Karpas-422 (cell line): Measurements from ENCODE around the gene ZFYVE28. TPM values are rescaled to one million over a fixed set of nuclear protein-coding genes. Genes with fewer than 3 reads are reported as not detected.

Experiments
- DNase-seq: peaks from one replicate; pipeline ENCODE4 v3.0.0-alpha.2; 2015
- H2AFZ ChIP-seq: fragments of 200-600 bp; sonication (generic); 2 replicates; pipeline ENCODE4 v1.6.1; 2014; ENCODE audit warnings: antibody characterized with exemption, low read length, mixed read lengths
- H3K27ac ChIP-seq: fragments of 200-600 bp; sonication (generic); 2 replicates; pipeline ENCODE4 v1.5.1; 2014; ENCODE audit warnings: mild to moderate bottlenecking, low read length, moderate library complexity
- H3K27me3 ChIP-seq: fragments of 200-600 bp; sonication (generic); 2 replicates; pipeline ENCODE4 v1.6.1; 2014; ENCODE audit warnings: low read length, mixed read lengths
- H3K36me3 ChIP-seq: fragments of 200-600 bp; sonication (generic); 2 replicates; pipeline ENCODE4 v1.6.1; 2014; ENCODE audit warnings: low read length, mixed read lengths; ENCODE audit not compliant: insufficient read depth
- H3K4me1 ChIP-seq: fragments of 200-600 bp; sonication (generic); 2 replicates; pipeline ENCODE4 v1.6.1; 2014; ENCODE audit warnings: mild to moderate bottlenecking, low read length, mixed read lengths
- H3K4me2 ChIP-seq: fragments of 200-600 bp; sonication (generic); 2 replicates; pipeline ENCODE4 v1.6.1; 2014; ENCODE audit warnings: low read length, low read depth, mild to moderate bottlenecking; ENCODE audit not compliant: poor library complexity, severe bottlenecking
- H3K4me3 ChIP-seq: fragments of 200-600 bp; sonication (generic); 2 replicates; pipeline ENCODE4 v1.5.1; 2014; ENCODE audit warnings: mild to moderate bottlenecking, antibody characterized with exemption, low read length, mixed read lengths
- H3K79me2 ChIP-seq: fragments of 200-600 bp; sonication (generic); 2 replicates; pipeline ENCODE4 v1.6.1; 2014; ENCODE audit warnings: mild to moderate bottlenecking, low read length, mixed read lengths
- H3K9ac ChIP-seq: fragments of 200-600 bp; sonication (generic); 2 replicates; pipeline ENCODE4 v1.6.0; 2014; ENCODE audit warnings: low read length
- H3K9me2 ChIP-seq: fragments of 200-600 bp; sonication (generic), shearing (Covaris generic); replicated peaks from 2 replicates; pipeline ENCODE4 v1.6.0; 2014; ENCODE audit warnings: mild to moderate bottlenecking, low read length, moderate library complexity; ENCODE audit not compliant: insufficient read depth
- H3K9me3 ChIP-seq: fragments of 300-700, 200-600 bp; sonication (generic); 2 replicates; pipeline ENCODE4 v1.6.1; 2014; ENCODE audit warnings: low read length, mixed read lengths
- H4K20me1 ChIP-seq: fragments of 200-600 bp; sonication (generic); 2 replicates; pipeline ENCODE4 v1.6.1; 2014; ENCODE audit warnings: mild to moderate bottlenecking, antibody characterized with exemption, low read length, low read depth; ENCODE audit not compliant: insufficient read depth
- total RNA-seq: library from RNA; depleted of rRNA; stranded (reverse); fragments of >200 nt; shearing (Covaris generic); gene quantifications from 2 replicates; pipeline ENCODE4 v1.2.3, GENCODE V29; 2014; ENCODE audit warnings: low replicate concordance

ZFYVE28 gene
- total RNA-seq, 1 experiment from 2014 or later = 2.0 TPM

DNA sequence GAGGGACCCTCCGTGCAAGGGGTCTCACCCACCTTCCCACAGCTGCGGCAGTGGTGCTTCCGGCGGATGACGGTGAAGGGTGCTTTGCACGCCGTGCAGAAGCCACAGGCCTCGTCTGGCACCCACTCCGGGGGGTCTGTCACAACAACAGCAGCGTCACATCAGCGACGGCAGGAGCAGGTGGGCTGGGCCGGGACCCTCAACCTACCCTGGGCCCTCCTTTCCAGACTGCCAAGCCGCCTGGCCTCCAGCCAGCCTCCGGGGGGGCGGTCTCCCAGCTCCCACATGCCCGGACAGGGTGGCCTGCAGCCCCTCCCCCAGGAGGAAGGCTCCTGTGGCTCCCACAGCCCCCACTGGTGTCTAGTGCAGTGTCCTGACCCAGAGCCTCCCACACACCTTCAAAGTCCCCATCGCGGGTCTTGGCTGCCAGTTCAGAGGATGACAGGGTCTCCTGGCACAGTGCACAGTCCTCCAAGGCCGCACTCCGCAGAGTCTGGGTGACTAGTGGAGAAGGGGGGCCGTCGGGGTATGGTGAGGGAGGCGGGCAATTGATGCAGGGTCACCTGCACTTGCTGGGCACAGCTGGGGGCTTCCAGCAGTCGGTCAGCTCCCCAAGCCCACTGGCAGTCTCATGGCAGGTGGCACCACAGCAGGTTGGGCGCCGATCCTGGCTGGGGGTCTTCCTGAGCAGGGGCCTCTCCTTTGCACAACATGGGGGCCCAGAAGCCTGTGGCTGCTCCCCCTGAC is 147.0 kb downstream of the ZFYVE28 start:
- H3K4me2 ChIP-seq = no peak overlapping the region
- no peak for DNase-seq

DNA sequence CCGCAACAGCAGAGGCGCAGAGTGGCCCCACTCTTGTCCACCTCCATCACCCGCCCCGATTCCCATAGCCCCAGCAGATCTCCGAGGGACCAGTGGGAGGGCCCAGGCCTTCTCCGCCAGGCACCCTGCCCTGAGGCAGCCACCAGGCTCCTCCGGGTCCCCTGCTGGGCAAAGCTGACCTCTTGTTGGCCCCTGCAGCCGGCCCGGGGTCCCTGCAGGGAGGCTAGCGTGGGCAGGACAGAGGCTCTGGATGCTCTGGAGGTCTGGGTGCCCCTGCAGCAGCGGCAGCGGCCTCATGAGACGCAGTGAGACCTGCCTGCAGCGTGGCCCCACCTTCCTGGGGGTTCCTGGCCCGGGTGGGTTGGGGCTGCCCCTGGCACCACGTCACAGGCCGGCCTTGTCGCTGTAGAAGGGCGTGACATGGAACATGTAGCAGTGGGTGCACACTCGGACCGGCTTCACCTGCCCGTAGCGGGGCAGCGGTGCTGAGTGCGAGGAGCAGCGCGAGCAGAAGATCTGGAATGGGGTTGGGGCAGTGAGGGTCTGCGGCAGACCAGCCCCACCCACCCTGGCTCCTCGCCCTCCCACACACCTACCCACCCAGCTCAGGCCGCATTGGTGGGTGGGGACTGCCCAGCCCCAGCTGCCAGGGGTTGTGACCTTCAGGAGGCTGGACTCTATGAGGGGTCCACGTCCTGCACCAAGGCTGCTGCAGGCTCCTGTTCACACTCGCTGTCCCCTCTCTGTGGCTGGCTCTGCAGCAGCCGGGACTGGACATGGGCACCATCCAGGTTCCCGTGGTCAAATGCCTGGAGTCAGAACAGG is 147.9 kb downstream of the ZFYVE28 start:
- no peaks in the 10 kb centered on the region for H3K9me3 ChIP-seq
- no peaks in the 10 kb centered on the region for H3K4me1 ChIP-seq
- no peak overlapping the region for H2AFZ ChIP-seq
- H3K27me3 ChIP-seq = no peaks in the 10 kb centered on the region
- H4K20me1 ChIP-seq = no peaks in the 10 kb centered on the region
- no peaks in the 10 kb centered on the region for H3K9me2 ChIP-seq
- H3K4me3 ChIP-seq = no peak overlapping the region
- no peaks in the 10 kb centered on the region for H3K79me2 ChIP-seq
- no peak for DNase-seq
- no peak overlapping the region for H3K4me2 ChIP-seq
- H3K36me3 ChIP-seq = no peaks in the 10 kb centered on the region
- H3K9ac ChIP-seq = no peak overlapping the region
- no peak overlapping the region for H3K27ac ChIP-seq

More for the DNA sequence above, 147.0 kb downstream of the ZFYVE28 start:
- Histone ChIP-seq H3K79me2 (no peaks in the 10 kb centered on the region), H3K36me3 (no peaks in the 10 kb centered on the region), H3K4me3 (no peak overlapping the region), H3K9ac (no peak overlapping the region), H3K9me3 (no peaks in the 10 kb centered on the region), H3K4me1 (no peaks in the 10 kb centered on the region), H4K20me1 (no peaks in the 10 kb centered on the region), H3K27ac (no peak overlapping the region), H3K9me2 (no peaks in the 10 kb centered on the region), H2AFZ (no peak overlapping the region), H3K27me3 (no peaks in the 10 kb centered on the region)

DNA sequence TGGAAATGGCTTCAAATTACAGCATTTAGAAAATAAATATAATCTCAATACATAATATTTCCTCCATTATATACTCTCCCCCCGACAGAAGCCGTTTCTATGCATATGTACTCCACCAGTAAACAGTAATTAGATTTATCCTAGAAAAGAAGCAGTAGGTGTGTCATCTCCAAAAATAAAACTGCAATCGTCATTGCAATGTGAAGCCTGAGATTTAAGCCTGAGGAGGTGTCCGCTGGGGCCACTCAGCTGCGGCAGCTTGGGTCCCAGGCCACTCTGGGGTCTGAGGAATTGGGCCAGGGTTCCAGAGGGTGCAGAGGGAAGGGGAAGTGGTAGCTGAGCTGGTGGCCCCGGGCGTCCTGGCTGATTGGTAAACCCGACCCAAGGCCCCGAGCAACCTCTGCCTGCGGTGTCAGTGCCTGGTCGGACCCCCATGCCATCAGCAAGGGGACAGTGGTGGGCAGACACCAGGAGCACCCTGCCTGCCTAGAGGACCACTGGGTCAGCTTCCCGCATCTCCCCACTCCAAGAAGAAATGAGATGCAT is 148.8 kb downstream of the ZFYVE28 start:
- Histone ChIP-seq H3K9ac (no peak overlapping the region), H3K4me3 (no peak overlapping the region)

DNA sequence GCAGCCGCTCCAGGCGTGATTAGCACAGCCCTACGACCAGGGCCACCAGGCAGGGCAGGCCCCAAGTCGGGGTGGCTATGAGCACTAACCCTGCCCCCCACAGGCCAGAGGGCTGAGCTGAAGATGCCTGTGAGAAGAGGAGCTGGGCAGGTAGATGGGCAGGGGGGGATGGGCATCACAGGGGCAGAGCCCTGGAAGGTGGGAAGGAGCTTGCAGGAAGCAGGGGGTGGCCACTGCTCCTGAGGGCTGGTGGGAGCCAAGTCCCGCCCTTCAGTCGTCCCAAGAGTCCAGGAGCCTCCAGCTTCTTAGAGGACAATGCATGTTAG is 149.3 kb downstream of the ZFYVE28 start:
- Histone ChIP-seq H3K9ac (no peak overlapping the region), H3K9me3 (no peaks in the 10 kb centered on the region), H3K4me1 (peaks cover 5% of the 10 kb centered on the region), H3K27ac (no peak overlapping the region), H2AFZ (no peak overlapping the region), H3K27me3 (no peaks in the 10 kb centered on the region), H3K36me3 (no peaks in the 10 kb centered on the region), H3K9me2 (no peaks in the 10 kb centered on the region), H3K4me2 (no peak overlapping the region), H4K20me1 (no peaks in the 10 kb centered on the region), H3K79me2 (no peaks in the 10 kb centered on the region), H3K4me3 (no peak overlapping the region)
- no peak for DNase-seq

More for the DNA sequence above, 148.8 kb downstream of the ZFYVE28 start:
- H3K9me2 ChIP-seq = no peaks in the 10 kb centered on the region
- no peak overlapping the region for H3K4me2 ChIP-seq
- DNase-seq = no peak
- H3K27ac ChIP-seq = no peak overlapping the region
- H4K20me1 ChIP-seq = no peaks in the 10 kb centered on the region
- no peaks in the 10 kb centered on the region for H3K9me3 ChIP-seq
- H3K27me3 ChIP-seq = no peaks in the 10 kb centered on the region
- no peaks in the 10 kb centered on the region for H3K79me2 ChIP-seq
- no peaks in the 10 kb centered on the region for H3K36me3 ChIP-seq
- no peaks in the 10 kb centered on the region; the same call in 1 of the 2 replicates for H3K4me1 ChIP-seq
- H2AFZ ChIP-seq = no peak overlapping the region

DNA sequence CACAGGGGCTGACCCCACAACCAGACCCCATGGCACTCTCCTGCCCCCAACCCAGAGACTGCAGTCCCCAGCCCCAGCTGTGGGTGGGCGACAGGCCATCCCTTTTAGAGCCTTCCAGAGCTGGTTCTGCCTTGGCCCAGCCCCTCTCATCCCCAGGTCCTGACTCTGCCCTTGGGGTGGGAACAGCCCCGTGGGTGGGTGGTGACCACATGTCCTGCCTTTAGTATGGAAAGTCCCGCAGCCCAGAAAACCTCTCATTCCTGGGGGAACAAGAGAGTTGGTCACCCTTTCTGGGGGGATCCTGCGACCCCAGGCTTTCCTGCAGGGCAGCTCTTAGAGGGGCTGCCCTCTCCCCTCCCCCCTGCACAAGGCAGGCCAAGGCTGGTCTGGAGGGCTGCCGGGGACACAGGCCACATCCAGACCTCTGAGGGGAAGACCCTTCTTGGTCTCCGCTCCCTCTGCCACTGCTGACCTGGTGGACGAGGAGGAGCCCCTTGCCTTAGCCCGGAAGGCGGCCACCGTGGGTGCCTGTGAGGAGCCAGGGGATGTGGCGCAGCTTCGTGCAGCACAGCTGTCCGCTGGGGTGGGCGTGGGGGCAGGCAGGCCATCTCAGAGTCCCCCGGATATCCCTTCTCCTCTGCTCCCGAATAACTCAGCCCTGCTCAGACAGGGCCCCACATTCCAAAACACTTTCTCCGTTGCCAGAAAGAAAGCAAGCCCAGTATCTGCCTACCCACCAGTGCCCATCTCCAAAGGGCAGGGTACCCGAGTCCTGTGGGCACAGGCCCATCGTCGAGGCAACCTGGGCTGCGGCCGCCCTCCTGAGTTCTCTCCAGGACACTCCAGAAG is 149.9 kb downstream of the ZFYVE28 start:
- Histone ChIP-seq H3K36me3 (no peaks in the 10 kb centered on the region), H3K4me2 (no peak overlapping the region), H4K20me1 (no peaks in the 10 kb centered on the region), H2AFZ (no peak overlapping the region), H3K27me3 (no peaks in the 10 kb centered on the region), H3K9me3 (no peaks in the 10 kb centered on the region), H3K4me1 (peaks cover 11% of the 10 kb centered on the region), H3K9me2 (no peaks in the 10 kb centered on the region), H3K4me3 (no peak overlapping the region), H3K27ac (no peak overlapping the region), H3K79me2 (no peaks in the 10 kb centered on the region), H3K9ac (no peak overlapping the region)
- no peak for DNase-seq

DNA sequence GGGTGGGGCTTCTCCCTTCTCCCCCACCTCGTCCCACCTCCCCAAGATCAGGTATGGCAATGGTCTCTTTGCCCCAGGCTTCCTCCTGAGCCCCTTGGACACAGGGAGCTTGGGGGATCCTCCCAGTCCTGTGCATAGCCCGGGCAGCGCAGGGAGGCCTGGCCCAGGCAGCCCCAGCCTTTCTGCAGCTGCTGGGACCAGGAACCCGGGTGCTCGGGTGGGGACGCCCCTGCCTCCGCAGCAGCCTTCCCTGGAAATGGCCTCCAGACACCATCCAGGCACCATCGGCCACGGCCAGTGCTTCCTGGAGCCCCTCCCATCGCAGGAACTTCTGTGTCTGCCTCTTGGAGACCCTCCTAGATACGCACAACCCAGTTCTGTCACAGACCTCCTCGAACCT is 150.6 kb downstream of the ZFYVE28 start:
- Histone ChIP-seq H4K20me1 (no peaks in the 10 kb centered on the region), H3K9me3 (no peaks in the 10 kb centered on the region), H3K4me1 (peaks cover 18% of the 10 kb centered on the region), H3K36me3 (no peaks in the 10 kb centered on the region), H2AFZ (no peak overlapping the region), H3K9me2 (no peaks in the 10 kb centered on the region), H3K4me3 (no peak overlapping the region), H3K9ac (no peak overlapping the region), H3K4me2 (no peak overlapping the region), H3K27me3 (no peaks in the 10 kb centered on the region), H3K27ac (no peak overlapping the region), H3K79me2 (no peaks in the 10 kb centered on the region)
- DNase-seq = no peak

DNA sequence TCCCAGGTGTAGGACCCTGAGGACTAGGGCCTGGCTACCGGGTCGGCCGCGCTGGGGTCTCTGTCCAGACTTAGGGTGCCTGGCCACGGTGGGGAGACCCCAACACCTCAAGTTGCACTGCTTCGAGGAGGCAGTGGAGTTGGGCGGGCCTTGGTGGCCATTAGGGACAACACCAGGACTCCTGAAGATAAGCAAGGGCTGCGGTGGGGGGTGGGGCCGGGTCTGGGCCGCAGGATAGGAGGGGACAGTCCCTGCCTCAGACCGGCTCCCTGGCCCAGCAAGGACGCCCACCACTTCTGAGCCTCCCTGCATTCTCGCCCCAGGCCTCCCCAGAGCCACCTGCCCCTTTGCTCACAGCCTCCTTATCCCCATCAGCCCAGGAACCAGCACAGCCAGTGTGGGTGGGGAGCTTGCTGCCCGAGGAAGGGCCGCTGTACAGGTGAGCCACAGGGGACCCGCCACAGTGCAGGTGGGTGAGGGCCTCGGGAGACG is 151.1 kb downstream of the ZFYVE28 start:
- no peak for DNase-seq
- no peaks in the 10 kb centered on the region for H3K9me3 ChIP-seq
- H3K27ac ChIP-seq = no peak overlapping the region
- no peaks in the 10 kb centered on the region for H4K20me1 ChIP-seq
- H3K9me2 ChIP-seq = no peaks in the 10 kb centered on the region
- H3K36me3 ChIP-seq = no peaks in the 10 kb centered on the region
- H3K4me2 ChIP-seq = no peak overlapping the region
- H3K4me3 ChIP-seq = no peak overlapping the region
- H3K27me3 ChIP-seq = no peaks in the 10 kb centered on the region
- H3K9ac ChIP-seq = no peak overlapping the region
- no peak overlapping the region for H2AFZ ChIP-seq
- no peaks in the 10 kb centered on the region for H3K79me2 ChIP-seq
- peaks cover 23% of the 10 kb centered on the region for H3K4me1 ChIP-seq
